Stimulated activated CD4-positive, alpha-beta T cell treated with anti-CD3 and anti-CD28 coated beads, Interleukin-15, amount 100 ng/mL, for 48 hours (primary cell): ENCODE measurements around the gene TRIM9.

Source experiments
- DNase-seq, 2 donors: peaks; one replicate each; pipeline ENCODE4 v3.0.0-alpha.2; 2020; ENCODE audit warnings: low read depth in 2 of 2

Gene TRIM9

GRCh38 chr14:50935126-50936015 is 159.5 kb downstream of the TRIM9 start:
- DNase-seq: no peak

GRCh38 chr14:50932592-50933495 is 162.1 kb downstream of the TRIM9 start:
- DNase-seq: no peak

GRCh38 chr14:50932156-50932555 is 162.7 kb downstream of the TRIM9 start:
- no peak for DNase-seq

- DNase-seq: no peak
Measured at GRCh38 chr14:50931559-50931958, 163.3 kb downstream of the TRIM9 start.

- DNase-seq: no peak
Measured at GRCh38 chr14:50929506-50929905, 165.4 kb downstream of the TRIM9 start.

- DNase-seq: no peak
Measured at GRCh38 chr14:50928002-50928635, 166.8 kb downstream of the TRIM9 start.

- no peak for DNase-seq
Measured at GRCh38 chr14:50926851-50927386, 168.0 kb downstream of the TRIM9 start.
